Stimulated activated CD4-positive, alpha-beta T cell treated with anti-CD3 and anti-CD28 coated beads, Interleukin-15, amount 100 ng/mL, for 48 hours (primary cell): ENCODE results near the gene LACC1.

Source experiments
- DNase-seq, 2 donors: peaks; one replicate each; pipeline ENCODE4 v3.0.0-alpha.2; 2020; ENCODE audit warnings: low read depth in 2 of 2

Gene LACC1

DNA sequence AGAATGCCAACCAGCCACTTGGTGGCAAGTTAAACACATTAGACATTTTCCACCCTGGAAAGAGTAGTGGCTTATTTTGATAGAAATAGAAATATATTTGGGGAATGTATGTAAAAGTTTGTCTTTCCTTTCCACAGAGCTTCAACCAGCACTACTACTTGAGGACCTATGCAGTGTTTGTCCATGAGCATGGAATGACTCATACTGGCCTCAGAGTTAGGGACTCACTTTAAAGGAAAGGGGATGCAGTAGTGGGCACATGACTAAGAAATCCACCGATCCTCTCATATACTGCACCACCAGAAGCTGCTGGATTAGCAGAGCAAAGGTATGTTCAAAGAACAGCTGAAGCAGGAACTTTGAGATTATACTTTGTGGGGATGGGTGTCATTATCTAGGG, 62.6 kb downstream of the LACC1 start:
- no peak for DNase-seq
